ENCODE results near the gene UBFD1. TPM values are rescaled to one million over a fixed set of nuclear protein-coding genes. Genes with fewer than 3 reads are reported as not detected.

Gene UBFD1
- total and polyA plus RNA-seq, 2 of the 8 experiments (the other 6 are each of a cell fraction or from before 2014, with no cell fraction given) = 66.3 to 106 TPM

DNA sequence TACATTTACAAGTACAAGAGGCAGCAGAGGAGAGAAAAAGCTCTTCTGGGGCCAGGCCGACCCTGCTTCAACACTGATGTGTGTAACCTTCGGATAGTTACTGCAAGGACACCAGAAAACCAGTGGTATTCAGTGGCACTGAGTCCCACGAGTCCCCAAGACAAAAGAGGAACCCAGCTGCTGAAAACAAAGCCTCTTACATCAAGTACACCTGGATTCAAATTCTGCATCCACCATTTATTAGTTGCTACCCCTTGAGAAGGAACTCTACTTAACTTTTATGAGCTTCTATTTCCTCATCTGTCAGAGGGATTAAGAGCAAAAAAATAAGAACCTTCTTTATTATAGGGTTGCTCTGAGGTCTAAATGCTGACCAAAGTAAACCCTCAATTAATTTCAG is 3.0 kb upstream of the UBFD1 start:
- TF ChIP-seq HDAC2 (IDR thresholded peaks at IDR 0.05; ENCODE audit: borderline replicate concordance in 1 of 2, low read depth in 2 of 2, low read length in 2 of 2) (no peak), SP2 (IDR thresholded peaks at IDR 0.05; ENCODE audit: low read length) (no peak), NANOG (IDR thresholded peaks at IDR 0.05; ENCODE audit: insufficient read depth, low read depth, low read length, poor library complexity, severe bottlenecking) (no peak), KDM5A (IDR thresholded peaks at IDR 0.05; ENCODE audit: low read length) (no peak), RFX5 (IDR thresholded peaks at IDR 0.05; ENCODE audit: borderline replicate concordance, low read depth, low read length) (no peak), SIRT6 (IDR thresholded peaks at IDR 0.05; ENCODE audit: low read length) (no peak)
- Histone ChIP-seq H3K56ac (replicated peaks; ENCODE audit: insufficient read length, low read depth, low read length) (no peak overlapping the region), H3K23ac (ENCODE audit: insufficient read length) (no peak overlapping the region), H2BK5ac (ENCODE audit: low read depth, low read length) (no peak overlapping the region), H3K4me2 (ENCODE audit: insufficient read depth in 1 of 2, low read depth in 2 of 2, low read length in 2 of 2) (no peak overlapping the region), H2AK5ac (ENCODE audit: low read depth, low read length) (no peak overlapping the region), H3K4me3 (ENCODE audit: extremely low read depth in 1 of 4, insufficient read depth in 2 of 4, low read depth in 3 of 4, low read length in 4 of 4) (no peak overlapping the region), H3K27me3 (replicated peaks in 1 of 4; ENCODE audit: control insufficient read depth in 3 of 4, extremely low read depth in 1 of 4, insufficient read depth in 3 of 4, low read length in 3 of 4) (no peaks in the 10 kb centered on the region), H2AFZ (ENCODE audit: low read length) (no peak overlapping the region), H3K9me3 (ENCODE audit: insufficient read depth in 2 of 2, low read depth in 1 of 2, low read length in 1 of 2) (no peaks in the 10 kb centered on the region), H3K4me1 (replicated peaks in 1 of 4; ENCODE audit: control insufficient read depth in 3 of 4, insufficient read depth in 4 of 4, low read length in 3 of 4) (no peaks in the 10 kb centered on the region; a peak in 1 of 7 replicates), H3K14ac (ENCODE audit: insufficient read length) (no peak overlapping the region), H4K8ac (ENCODE audit: extremely low read depth, insufficient read depth, low read length) (no peak overlapping the region), H2BK12ac (ENCODE audit: low read depth, low read length) (no peak overlapping the region), H2BK120ac (replicated peaks; ENCODE audit: low read depth, low read length) (no peak overlapping the region), H3K36me3 (ENCODE audit: control insufficient read depth in 2 of 4, insufficient read depth in 4 of 4, low read length in 3 of 4) (peaks cover 20 to 36% (median 28%) of the 10 kb centered on the region in 4 experiments), H4K91ac (replicated peaks; ENCODE audit: insufficient read length, low read length) (no peak overlapping the region), H3K27ac (ENCODE audit: low read depth, low read length) (no peak overlapping the region), H3K79me1 (ENCODE audit: low read depth, low read length) (no peaks in the 10 kb centered on the region; the same call in 1 of the 2 replicates), H2BK15ac (ENCODE audit: low read length) (no peak overlapping the region), H3K4ac (replicated peaks; ENCODE audit: insufficient read length, low read depth, low read length) (no peak overlapping the region), H3K9ac (replicated peaks in 1 of 4; ENCODE audit: extremely low read depth in 1 of 4, low read depth in 3 of 4, low read length in 3 of 4) (no peak overlapping the region), H2BK20ac (ENCODE audit: low read length) (no peak overlapping the region), H3K18ac (ENCODE audit: extremely low read depth, low read length) (no peak overlapping the region), H4K20me1 (replicated peaks in 1 of 2; ENCODE audit: control insufficient read depth in 1 of 2, insufficient read depth in 2 of 2, low read length in 2 of 2) (peaks cover 0 to 4% of the 10 kb centered on the region in 2 experiments), H4K5ac (ENCODE audit: insufficient read length, low read depth, low read length) (no peak overlapping the region), H3K79me2 (ENCODE audit: control insufficient read depth in 1 of 2, insufficient read depth in 2 of 2, low read length in 2 of 2) (peaks cover 0 to 42% of the 10 kb centered on the region in 2 experiments; a peak in 3 of 4 replicates), H3K23me2 (ENCODE audit: low read depth, low read length) (no peaks in the 10 kb centered on the region)
- ChIA-PET POLR2A (ENCODE audit: partially characterized antibody) (interaction anchor here (0.6 to 3.7 kb wide), 5 partner anchors 10 to 86 kb away, joined by 3 to 9 read pairs (median 4); no protein-coding TSS in a partner anchor), CTCF (ENCODE audit: partially characterized antibody) (interaction anchor here (1.0 to 1.7 kb wide), 3 partner anchors 13 to 334 kb away, joined by 3 read pairs; no protein-coding TSS in a partner anchor)
- no peak for DNase-seq (ENCODE audit: low read depth in 1 of 2, low spot score in 2 of 2)
- no peak for FAIRE-seq
- 81% methylated on average over 3 of the region's 3 CpGs; no CpG with 5 or more reads in 1 of the 2 experiments for WGBS, 2 experiments (ENCODE audit: extremely low coverage in 1 of 2, insufficient coverage in 1 of 2, insufficient read length in 1 of 2, insufficient replicate concordance in 2 of 2, low coverage in 1 of 2, low lambda C conversion rate in 2 of 2, missing lambda C conversion rate in 1 of 2)

All from H1 (cell line).